Stimulated activated memory B cell treated with anti-CD40 and anti-IgM and Interleukin-4, amounts not matched to agents 10 μg/mL and 1 μg/mL and 100 μg/mL, for 72 hours (primary cell): Measurements from ENCODE around the gene U2AF1L4.

Experiments
- ATAC-seq: fragments of 150-1000 bp; cut with Tn5 transposase; 2 replicates; pipeline ENCODE4 v1.10.0; 2021
- H3K27ac Mint-ChIP-seq: one replicate; pipeline ENCODE4 v1.8.0; 2022; ENCODE audit warnings: mild to moderate bottlenecking, mixed read lengths
- H3K27me3 Mint-ChIP-seq: one replicate; pipeline ENCODE4 v1.8.0; 2022; ENCODE audit warnings: mixed read lengths
- H3K36me3 Mint-ChIP-seq: one replicate; pipeline ENCODE4 v1.8.0; 2022; ENCODE audit warnings: mixed read lengths
- H3K4me1 Mint-ChIP-seq: one replicate; pipeline ENCODE4 v1.8.0; 2022; ENCODE audit warnings: mixed read lengths
- H3K4me3 Mint-ChIP-seq: one replicate; pipeline ENCODE4 v1.8.0; 2022; ENCODE audit warnings: mild to moderate bottlenecking, moderate library complexity, mixed read lengths
- H3K9me3 Mint-ChIP-seq: one replicate; pipeline ENCODE4 v1.8.0; 2022; ENCODE audit warnings: mixed read lengths

The U2AF1L4 gene

DNA sequence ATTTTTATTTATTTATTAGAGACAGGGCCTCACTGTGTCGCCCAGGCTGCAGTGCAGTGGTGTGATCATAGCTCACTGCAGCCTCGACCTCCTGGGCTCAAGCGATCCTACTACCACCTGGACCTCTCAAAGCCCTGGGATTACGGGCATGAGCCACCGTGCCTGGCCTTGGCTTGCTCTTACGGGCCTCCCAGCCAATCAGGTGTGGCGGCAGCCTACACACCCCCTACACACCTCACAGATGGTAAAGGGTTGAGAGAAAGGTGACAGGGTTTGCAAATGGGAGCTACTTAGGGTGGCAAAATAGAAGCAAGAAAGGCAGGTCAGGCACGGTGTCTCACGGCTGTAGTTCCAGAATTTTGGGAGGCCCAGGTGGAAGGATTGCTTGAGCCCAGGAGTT is 41.9 kb downstream of the U2AF1L4 start:
- H3K27me3 Mint-ChIP-seq: no peaks in the 10 kb centered on the region
- H3K9me3 Mint-ChIP-seq: no peaks in the 10 kb centered on the region
- H3K27ac Mint-ChIP-seq: no peak overlapping the region
- no peaks in the 10 kb centered on the region for H3K36me3 Mint-ChIP-seq
- peak overlapping the region; percentile 87 for H3K4me3 Mint-ChIP-seq
- H3K4me1 Mint-ChIP-seq: peaks cover 7% of the 10 kb centered on the region
- no peak for ATAC-seq

DNA sequence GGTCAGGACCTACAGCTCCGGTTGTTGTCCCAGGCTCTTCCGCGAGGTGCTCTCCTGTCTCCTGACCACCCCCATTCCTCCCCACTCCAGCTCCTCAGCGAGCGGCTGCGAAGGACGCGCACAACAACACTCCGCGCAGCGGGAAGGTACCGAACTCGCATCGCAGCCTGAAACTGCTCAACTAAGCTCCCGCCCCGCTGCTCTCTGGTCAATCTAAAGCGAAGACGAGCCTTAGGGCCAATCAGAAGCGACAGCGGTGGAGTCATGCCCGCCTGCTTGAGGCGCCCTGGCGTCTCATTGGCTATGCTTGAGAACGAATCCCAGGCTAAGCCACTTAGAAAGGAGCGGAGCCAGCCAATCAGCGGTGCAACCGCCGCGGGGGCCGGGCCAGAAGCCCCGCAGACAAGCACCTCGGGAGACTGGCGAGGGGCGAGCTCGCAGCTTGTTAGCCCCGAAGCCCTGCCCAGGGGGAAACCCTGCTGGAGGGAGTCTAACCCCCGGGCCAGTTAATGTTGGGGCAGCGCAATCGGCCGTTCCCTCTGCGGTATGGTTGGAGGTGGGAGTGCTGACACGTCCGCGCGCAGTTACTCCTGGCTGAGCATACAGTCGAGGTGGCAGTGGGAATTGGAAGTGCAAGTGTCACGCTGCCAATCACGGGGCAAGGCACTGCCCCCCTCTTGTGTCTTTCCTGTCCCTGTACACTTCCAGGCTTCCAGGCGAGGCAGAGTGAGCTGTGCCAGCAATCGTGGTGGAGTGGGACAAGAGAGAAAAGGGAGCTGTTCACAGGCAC is 42.8 kb downstream of the U2AF1L4 start:
- peak overlapping the region; percentile 87 for H3K4me3 Mint-ChIP-seq
- no peaks in the 10 kb centered on the region for H3K9me3 Mint-ChIP-seq
- no peaks in the 10 kb centered on the region for H3K27me3 Mint-ChIP-seq
- peak; percentile 100 for ATAC-seq
- H3K36me3 Mint-ChIP-seq: no peaks in the 10 kb centered on the region
- H3K4me1 Mint-ChIP-seq: peaks cover 7% of the 10 kb centered on the region
- peak overlapping the region; percentile 89 for H3K27ac Mint-ChIP-seq

DNA sequence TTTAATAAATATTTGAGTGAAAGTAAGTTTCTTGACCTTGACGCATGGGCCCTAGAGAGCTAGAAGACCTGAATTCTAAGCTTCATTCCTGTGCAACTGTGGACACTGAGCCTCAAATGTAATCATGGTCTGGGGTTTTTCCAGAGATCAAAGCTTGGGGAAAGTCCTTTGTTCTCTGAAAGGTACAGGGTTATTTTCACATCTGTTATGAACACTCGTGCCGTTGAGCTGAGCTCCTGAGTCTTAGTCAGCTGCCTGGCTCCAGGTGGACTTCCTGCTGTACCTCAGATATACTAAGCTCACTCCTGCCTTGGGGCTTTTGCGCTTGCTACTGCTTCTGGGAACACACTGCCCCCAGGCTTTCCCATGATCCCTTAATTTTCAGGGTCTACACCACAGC is 48.4 kb downstream of the U2AF1L4 start:
- H3K4me3 Mint-ChIP-seq: no peak overlapping the region
- peaks cover 17% of the 10 kb centered on the region for H3K4me1 Mint-ChIP-seq
- H3K36me3 Mint-ChIP-seq: no peaks in the 10 kb centered on the region
- H3K27ac Mint-ChIP-seq: peak overlapping the region; percentile 54
- ATAC-seq: peak; percentile 65
- H3K9me3 Mint-ChIP-seq: peaks cover 3% of the 10 kb centered on the region
- H3K27me3 Mint-ChIP-seq: no peaks in the 10 kb centered on the region

DNA sequence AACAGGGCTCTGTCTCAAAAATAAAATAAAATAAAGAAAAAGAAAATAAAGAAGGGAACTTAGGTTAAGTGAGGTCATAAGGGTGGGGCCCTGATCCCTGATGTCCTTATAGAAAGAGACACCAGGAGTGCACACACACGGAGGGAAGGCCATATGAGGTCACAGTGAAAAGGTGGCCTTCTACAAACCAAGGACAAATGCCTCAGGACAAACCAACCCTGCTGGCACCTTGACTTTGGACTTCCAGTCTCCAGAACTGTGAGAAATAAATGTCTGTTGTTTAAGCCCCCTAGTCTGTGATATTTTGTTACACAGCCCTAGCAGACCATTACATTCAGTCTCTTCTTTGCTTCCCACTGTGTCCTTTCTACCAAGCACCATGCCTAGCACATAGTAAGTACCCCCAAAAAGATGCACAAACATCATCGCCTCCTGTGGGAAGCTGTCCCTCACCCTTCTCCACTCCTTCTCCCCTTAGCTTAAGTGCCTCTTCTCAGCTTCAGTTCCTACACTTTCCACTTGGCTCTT is 49.3 kb downstream of the U2AF1L4 start:
- H3K27ac Mint-ChIP-seq: peak overlapping the region; percentile 54
- no peak overlapping the region for H3K4me3 Mint-ChIP-seq
- peaks cover 3% of the 10 kb centered on the region for H3K9me3 Mint-ChIP-seq
- H3K36me3 Mint-ChIP-seq: no peaks in the 10 kb centered on the region
- H3K4me1 Mint-ChIP-seq: peaks cover 16% of the 10 kb centered on the region
- H3K27me3 Mint-ChIP-seq: no peaks in the 10 kb centered on the region
- no peak for ATAC-seq

DNA sequence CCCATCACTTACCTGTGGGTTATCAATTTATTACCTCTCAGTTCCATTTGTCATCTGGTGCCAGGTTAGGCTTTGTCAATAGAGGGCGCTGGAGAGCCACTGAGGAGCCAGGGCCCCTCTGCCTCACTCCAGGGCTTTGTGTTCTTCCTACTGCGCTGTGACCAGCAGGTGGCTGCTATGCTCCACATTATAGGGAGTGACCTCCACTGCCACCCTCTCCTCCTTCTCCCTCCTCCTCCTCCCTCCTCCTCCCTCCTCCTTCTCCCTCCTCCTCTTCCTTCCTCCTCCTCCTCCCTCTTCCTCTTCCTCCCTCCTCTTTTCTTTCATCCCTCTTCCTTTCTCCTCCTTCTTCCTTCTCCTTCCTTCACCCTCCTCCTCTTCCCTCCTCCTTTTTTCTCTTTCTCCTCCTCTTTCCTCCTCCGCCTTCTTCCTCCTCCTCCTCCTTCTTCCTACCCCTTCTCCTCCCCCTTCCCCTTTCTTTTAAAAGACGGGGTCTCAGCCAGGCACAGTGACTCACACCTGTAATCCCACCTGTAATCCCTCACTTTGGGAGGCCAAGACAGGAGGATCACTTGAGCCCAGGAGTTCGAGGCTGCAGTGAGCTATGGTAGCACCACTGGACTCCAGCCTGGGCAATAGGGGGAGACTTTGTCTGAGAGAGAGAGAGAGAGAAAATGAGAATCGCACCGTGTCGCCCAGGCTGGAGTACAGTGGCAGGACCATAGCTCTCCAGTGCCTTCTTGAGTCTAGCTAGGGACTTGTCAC is 51.2 kb downstream of the U2AF1L4 start:
- Mint-ChIP-seq H3K4me3 (no peak overlapping the region), H3K27me3 (no peaks in the 10 kb centered on the region), H3K9me3 (peaks cover 3% of the 10 kb centered on the region), H3K27ac (peak overlapping the region; percentile 15), H3K4me1 (peaks cover 16% of the 10 kb centered on the region), H3K36me3 (no peaks in the 10 kb centered on the region)
- peak; percentile 98 for ATAC-seq

DNA sequence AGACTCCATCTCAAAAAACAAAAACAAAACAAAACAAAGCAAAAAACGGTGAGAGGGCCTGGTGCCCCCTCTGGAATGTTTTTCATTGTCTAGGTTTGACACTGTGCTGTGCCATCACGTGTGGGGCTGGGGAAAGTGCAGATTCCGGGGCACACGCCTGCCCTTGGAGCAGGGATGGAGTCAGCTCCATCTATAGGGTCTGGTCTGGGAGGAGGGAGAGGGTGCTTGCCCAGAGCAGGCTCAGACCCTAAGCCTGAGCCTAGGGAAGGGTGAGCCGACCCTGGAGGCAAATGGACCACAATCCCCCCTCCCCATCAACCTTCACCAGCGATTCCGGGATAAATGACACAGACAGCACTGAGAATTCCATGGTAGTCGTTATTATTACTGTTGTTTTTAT is 51.8 kb downstream of the U2AF1L4 start:
- no peaks in the 10 kb centered on the region for H3K36me3 Mint-ChIP-seq
- peaks cover 3% of the 10 kb centered on the region for H3K9me3 Mint-ChIP-seq
- peaks cover 16% of the 10 kb centered on the region for H3K4me1 Mint-ChIP-seq
- ATAC-seq: no peak
- H3K27ac Mint-ChIP-seq: peak overlapping the region; percentile 15
- no peaks in the 10 kb centered on the region for H3K27me3 Mint-ChIP-seq
- H3K4me3 Mint-ChIP-seq: no peak overlapping the region
